Colon (tissue), 2 donors: ENCODE measurements around the gene EDDM3A.
"Not testable (repeated sequence)": the region's sequence is repeated elsewhere in the genome, so short reads cannot be mapped to it uniquely, and the experiment has no call there.

Experiments
- FAIRE-seq: peaks from 2 replicates; lab custom pipeline; 2012; peaks lifted over from hg19 to GRCh38; lab: Jason Lieb, UNC
- donor health status: control.
- donor health status: control.

Gene EDDM3A

DNA sequence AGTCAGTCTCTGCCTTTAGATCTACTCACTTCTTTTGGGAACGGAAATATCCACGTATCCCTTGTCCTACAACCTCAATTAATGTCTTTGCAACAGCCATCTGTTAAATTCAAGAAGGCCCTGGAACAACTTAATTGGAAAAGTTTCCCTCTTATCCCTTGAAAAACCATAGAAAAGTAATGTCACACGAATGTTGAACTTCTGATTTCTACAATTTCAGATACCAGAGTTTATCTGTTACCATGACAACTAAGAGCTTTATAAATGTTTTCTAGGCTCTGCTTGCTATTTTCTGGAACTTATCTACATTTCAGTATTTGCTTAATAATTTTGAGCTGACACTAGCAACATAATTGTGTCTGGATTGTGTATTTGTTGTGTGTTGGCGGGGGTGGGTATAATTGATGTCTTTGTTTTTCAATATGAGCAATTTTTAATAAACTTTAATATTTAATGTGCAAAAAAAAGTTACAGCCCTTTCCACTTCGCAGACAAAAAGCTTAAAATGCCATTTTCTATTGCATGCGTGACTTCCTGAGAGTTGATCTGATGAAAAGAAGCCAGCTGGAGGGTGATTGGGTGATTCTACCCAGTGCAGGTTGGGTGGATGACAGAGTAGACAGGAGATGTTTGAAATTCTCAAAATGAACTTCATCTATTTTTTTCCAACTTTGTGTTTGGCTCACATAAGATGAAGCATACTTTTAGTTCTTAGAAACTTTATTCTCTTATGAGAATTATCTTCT lies 11.8 kb upstream of the EDDM3A start:
- no peak for FAIRE-seq

DNA sequence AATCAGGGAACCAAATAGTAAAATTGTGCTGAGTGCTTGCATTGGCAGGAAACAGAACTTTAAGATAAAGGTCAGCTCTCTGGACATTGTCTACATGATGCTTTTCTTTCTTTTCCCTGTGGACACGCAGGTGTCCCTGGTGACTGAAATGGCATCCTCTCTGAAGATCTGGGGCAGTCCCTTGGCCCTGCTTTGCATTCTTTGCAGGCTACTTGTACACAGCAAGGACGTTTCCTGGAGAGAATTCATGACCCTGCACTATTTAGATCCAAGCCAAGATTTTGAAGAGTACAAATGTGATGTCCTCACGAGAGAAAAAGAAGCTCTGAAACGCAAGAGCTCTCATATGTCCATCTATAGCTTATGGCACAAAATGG lies 11.3 kb upstream of the EDDM3A start:
- no peak for FAIRE-seq

DNA sequence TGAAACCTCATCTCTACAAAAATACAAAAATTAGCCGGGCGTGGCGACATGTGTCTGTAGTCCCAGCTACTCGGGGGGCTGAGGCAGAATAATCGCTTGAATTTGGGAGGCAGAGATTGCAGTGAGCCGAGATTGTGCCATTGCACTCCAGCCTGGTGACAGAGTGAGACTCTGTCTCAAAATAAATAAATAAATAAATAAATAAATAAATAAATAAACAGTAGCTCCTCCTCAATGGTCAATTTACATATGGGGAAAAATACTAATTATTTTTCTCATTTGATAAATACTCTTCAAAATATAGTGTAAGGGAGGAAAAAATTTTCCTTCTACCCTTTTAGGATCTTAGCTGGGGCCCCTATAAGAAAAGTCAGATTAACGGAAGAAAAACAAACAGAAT lies 7.4 kb upstream of the EDDM3A start:
- FAIRE-seq: not testable (repeated sequence)

DNA sequence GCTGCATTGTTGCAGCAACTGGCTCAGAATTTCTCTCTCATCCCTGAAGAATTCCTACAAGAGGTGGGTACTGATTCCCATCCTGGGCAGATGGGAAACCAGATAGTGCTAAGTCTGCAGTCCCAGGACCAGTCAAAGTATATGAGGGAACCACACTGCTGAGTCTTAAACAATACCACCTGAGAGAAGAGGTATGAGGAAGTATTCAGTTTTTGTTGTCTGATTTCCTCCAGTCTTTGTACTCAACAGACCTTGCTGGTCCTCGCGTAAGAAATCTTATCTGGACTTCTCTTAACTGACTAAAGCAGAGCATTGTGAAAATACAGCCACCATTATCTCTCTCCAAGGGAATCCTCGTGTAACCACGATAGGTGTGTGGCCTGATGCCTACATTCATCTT lies 3.6 kb upstream of the EDDM3A start:
- FAIRE-seq: no peak

DNA sequence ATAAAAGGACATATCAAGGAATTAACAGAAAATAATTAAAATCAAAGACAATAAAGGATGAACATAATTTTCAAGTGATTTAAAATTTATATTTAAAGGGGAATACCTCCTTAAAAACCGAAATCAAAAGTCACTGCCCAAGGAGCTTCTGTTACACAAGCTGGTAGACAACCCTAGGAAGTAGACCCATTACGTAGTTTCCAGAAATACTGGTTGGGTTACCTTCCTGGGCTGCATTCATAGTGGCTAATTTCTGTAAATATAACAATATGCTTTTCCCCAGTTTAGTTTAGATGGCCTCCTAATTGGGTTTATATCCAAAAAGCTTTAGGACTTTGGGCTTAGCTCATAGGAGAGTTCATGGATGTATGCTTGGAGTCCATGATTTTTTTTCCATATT lies 2.1 kb upstream of the EDDM3A start:
- no peak for FAIRE-seq

DNA sequence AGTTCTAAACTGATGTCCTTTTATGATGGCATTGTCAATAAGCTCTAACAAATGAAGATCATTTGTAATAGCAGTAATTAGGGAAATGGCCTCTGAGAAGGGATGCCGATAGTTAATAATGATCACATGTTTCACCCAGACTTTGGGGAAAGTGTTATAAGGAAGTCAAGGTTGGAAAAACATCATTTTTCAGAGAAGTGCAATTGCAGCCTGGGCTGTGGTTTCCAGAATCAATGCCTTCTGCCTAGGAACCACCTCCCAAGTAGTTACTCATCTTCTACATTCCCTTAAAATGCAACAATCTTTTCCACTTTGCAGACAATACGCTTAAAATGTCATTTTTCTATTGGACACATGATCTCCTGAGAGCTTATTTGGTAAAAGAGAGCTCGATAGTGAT lies 879 bp downstream of the EDDM3A start:
- FAIRE-seq: no peak

DNA sequence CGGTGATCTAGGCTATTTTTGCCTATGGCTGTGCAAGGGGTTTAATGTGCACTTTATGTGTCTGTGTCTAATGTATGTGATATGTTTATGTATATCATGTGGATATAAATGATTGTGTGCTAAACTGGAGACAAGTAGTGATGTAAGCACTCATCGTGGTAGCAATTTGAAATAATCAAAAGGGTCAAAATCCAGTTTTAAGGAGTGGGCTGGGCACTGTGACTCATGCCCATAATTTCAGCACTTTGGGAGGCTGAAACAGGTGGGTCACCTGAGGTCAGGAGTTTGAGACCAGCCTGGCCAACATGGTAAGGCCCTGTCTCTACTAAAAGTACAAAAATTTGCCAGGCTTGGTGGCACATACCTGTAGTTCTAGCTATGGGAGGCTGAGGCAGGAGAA lies 2.8 kb downstream of the EDDM3A start:
- no peak for FAIRE-seq

DNA sequence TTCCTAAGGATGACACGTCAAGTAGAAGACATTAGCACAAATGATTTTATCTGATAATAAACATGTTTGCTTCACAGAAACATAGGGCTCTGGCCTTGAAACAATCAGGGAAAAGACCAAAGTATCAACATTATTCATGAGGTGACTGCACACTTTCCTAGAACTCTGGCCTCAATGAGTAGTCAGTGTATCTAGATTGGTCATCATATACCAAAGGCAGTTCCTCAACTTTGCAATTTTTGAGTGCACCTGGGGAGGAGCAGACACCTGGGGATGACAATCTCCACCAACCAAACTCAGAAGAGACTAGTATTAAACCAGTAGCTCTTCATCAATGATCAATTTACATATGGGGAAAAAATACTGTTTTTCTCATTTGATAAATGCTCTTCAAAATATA lies 4.5 kb downstream of the EDDM3A start:
- no peak for FAIRE-seq

DNA sequence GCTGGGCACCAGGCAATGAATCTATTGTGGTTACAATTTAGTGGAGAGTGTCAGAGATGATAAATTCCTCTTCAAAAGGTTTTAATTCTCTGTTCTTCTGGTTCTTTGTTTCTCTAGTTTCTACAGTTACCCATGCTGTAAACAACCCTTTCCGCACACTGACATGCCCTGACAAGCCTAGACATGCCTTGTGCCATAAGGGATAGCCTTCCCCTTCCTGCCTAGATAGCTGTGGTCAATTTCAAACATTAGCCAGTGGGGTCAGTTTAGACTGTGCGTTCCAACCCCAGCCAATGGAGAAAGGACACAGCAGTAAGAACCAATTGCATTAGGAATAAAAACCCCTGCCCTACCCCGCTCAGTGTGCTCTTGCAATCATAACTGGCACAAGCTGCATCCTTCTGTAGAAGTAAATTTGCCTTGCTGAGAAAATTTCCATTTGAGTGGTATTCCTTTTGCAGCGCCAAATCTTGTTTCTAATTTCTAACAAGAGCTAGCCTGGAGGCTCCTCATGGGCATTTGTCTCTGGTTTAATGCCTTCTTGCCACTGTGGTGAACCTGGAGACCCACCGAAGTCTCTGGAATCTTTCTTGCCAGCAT lies 6.4 kb downstream of the EDDM3A start:
- no peak for FAIRE-seq

DNA sequence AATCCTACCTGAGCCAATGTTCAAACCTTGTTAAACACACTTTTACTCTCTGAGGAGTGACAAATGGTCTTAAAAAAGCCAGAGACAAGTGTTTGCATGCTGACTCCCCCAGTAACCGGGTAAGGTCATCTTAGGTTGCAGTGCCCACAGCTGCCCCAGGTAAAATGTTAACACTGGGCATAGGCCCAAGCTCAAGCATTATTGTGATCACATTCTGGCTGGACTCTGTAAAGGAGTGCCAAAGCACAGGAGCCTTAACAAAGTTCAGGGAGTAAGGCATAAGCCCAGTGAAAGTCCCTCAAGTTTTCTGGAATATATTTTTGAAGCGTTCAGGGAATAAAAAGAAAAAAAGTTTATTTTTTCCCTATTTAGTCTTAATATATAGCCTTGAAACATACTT lies 8.6 kb downstream of the EDDM3A start:
- FAIRE-seq: no peak

DNA sequence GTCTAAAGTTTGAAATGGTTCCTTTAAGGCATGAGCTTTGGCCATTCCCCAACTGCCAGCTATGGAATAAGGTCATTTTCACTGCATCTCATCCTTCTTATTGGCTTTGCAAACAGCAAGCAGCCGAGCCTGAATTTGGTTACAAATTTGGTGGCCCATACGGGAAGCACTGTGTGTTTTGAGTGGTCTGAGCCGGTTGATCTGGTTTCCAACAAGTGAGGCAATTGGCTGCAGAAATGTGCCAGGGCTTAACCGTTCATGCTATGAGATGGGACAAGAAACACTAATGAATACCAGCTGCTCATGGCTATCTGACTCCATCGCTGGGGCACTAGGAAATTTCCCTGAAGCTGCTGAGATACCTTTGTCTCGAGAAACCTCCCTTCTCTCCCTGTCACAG lies 9.3 kb downstream of the EDDM3A start:
- FAIRE-seq: no peak

DNA sequence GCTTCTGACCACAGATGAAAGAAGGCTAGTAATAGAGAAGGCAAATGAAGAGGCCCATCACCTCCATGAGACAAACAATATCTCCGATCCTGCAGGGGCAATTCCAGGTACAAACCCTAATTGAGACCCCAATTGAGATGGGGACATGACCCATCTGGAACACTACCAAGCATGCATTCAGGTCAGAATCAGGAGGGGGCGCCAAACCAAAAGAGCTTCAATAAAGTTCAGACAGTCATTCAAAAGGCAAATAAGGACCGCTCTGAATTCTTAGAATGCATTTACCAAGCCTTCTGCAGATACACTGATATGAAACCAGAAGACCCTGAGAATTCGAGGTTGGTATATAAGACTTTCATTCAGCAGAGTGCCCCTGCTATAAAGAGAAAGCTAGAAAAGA lies 12.3 kb downstream of the EDDM3A start:
- no peak for FAIRE-seq

DNA sequence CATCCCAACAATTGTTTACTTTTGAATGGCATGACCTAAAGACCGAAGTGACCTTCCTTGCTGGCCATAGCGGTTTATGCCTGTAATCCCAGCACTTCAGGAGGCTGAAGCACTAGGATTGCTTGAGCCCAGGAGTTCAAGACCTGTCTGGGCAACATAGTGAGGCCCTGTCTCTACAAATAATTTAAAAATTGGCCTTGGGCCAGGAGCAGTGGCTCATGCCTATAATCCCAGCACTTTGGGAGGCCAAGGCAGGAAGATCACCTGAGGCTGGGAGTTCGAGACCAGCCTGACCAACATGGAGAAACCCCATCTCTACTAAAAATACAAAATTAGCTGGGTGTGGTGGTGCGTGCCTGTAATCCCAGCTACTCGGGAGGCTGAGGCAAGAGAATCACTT lies 13.8 kb downstream of the EDDM3A start:
- not testable (repeated sequence) for FAIRE-seq

DNA sequence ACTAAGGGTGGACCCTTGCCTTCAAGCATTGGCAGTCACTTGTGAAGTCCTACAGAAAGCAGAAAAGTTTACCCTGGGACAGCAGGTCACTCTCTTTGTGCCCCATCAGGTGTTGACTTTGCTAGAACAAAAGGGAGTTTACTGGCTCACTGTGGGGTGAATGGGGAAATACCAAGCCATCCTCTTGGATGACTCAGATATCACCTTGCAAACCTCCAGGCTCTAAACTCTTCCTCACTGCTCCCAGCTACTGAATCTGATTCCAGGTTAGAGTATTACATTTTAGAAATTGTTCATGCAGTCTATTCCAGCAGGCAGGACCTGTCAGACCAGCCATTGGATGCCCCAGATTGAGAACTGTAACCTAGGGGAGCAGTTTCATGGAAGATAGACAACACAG lies 15.3 kb downstream of the EDDM3A start:
- no peak for FAIRE-seq

DNA sequence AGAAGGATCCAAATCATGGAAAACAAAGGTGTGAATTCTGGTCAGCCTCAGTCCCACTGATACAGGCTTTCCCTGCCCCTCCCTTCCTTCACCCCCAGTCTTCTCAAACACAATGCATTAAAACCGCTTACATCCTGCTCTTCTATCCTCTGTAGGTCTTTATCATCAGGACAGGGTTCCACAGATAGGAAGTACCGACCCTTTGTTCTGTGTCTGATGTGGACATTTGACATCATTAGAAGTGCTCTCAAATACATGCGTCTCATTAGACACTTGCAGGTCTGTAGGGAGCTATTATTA lies 22.9 kb downstream of the EDDM3A start:
- FAIRE-seq: no peak

DNA sequence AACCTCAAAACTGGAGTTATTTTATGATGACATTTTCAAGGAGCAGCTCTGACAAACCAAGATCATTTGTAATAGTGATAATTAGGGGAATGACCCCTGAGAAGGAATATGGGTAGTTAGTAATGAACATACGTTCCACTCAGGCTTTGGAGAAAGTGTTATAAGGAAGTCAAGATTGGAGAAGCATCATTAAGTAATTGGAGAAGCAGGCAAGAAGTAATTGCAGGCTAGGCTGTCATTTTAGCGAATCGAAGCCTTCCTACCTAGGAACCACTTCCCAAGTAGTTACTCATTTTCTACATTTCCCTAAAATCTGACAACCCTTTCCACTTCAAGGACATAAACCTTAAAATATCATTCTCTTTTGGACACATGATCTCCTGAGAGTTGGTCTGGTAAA lies 23.7 kb downstream of the EDDM3A start:
- no peak for FAIRE-seq

DNA sequence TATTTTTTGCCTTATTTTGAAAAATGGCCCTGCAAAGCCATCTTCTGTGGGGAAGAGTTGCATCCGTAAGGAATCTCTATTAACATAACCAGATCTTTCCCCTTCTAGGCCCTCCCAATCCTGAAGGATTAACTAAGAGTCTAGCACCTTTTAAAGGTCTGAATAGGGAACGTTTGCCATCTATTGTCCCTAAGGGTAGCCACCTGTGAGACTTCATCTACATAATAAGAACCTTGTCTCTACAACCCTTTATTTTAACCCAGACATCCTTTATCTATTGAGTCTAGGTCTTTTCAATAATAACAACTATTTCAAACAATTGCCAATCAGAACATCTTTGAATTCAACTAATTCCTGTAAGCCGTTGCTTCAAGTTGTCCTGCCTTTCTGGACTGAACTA lies 27.0 kb downstream of the EDDM3A start:
- FAIRE-seq: no peak

DNA sequence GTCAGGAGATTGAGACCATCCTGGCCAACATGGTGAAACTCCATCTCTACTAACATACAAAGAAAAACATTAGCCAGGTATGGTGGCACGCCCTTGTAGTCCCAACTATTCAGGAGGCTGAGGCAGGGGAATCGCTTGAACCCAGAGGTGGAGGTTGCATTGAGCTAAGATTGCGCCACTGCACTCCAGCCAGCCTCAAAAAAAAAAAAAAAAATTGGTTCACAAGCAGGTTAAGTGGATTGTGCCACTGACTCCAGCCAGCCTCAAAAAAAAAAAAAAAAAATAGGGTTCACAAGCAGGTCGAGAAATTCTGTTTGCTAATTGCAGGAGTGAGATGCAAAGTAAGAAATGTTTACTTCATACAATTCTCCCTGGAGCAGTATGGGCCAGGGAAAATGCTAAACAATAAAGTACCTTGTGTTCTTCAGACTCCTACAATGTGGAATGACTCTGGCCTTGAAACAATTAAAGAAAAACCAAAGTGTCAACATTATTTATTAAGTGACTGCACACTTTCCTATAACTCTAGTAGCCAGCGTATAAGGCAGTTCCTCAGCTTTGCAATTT lies 28.7 kb downstream of the EDDM3A start:
- no peak for FAIRE-seq

DNA sequence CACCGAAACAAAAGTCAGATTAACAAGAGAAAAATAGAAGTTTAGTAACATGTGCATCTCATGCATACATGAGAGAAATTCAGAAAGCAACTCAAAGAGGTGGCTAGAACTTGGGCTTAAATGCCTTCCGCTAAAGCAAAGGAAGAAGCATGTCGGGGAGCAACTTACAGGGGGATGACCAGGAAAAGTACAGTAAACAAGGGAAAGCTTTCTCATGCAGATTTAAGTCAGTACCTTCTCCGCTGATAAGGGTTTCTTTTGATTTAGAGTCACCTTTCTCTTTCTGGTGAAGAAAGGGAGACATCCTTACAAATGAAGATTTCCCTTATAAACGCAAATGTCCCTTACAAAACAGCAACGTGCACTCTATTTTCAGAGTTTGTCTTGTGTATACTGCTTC lies 29.4 kb downstream of the EDDM3A start:
- FAIRE-seq: no peak

DNA sequence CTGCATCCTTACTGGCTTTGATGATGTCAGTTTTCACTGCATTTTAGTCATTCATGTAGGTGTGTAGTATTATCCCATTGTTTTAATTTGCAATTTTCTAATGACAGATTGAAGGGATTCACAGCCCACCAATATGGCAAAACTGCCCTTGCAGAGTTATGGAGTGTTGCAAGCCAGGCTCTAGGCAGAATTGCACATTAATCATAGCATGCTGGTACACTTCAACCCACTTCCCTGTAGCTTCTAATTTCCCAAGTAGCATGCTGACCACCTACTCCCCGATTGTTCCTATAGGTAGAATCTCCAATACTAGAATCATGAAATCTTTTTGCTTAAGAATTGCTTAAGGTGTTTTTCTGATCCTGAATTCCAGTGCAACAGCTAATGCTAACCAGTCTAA lies 30.2 kb downstream of the EDDM3A start:
- no peak for FAIRE-seq

DNA sequence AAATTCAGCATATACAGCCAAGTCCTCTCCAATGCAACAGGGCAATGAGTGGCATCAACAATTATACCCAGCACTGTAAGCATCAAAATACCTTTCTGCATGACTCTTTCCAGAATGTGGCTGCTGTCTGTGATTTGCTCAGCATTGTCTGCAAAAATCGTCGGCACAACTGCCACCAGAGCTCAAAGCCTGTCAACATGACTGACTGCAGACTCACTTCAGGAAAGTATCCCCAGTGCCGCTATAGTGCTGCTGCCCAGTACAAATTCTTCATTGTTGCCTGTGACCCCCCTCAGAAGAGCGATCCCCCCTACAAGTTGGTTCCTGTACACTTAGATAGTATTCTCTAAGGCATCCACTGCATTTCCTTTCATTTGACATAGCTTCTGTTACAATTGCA lies 36.1 kb downstream of the EDDM3A start:
- FAIRE-seq: no peak

DNA sequence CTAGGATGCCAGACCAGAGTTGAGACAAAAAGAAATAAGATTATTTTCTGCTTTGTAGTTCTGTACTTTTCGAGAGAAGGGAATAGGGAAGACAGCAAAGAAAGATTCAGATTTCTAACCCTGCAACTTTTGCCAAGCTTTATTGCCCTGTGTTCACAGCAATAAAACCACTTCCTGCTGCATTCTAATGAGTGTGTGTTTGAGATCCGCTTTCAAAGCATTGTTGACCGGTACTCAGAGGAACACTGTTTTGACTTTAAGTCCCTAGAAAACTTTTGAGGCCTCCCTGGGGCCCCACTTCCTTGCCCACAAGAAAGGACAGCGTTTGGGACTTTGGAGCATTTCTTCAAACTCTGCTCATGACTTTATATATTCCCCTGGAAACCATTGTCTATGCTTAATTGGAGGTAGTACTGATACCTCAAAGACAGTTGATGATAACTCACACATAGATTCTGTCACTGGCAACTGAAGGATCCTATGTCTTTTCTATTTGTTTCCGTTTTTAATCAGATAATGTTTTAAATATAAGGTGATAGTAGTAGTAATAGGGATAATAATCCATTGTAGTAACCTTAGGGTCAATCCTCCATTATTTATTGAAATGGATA lies 36.7 kb downstream of the EDDM3A start:
- no peak for FAIRE-seq

DNA sequence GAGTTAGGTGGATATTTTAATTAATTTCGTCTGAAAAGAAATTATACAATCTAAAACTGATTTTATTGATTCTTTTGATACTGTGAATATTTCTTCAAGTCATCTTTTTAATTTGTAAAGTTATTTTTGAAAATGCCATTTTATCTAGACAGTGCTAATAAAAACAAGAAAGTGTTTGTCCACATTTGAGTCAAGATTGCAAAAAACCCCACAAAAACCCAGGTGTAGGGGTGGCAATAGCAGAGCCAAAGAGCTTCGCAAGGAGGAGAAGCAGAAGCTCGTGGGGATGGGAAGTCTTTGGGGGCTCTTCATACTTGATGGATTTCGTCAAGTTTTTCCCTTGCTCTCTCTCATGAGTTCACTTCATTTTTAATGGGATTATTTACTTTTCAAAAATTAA lies 41.3 kb downstream of the EDDM3A start:
- no peak for FAIRE-seq
